Adipocyte (in vitro differentiated cells): ENCODE data around the gene TNNT1.

Experiments
- DNase-seq: peaks from one replicate; pipeline ENCODE4 v3.0.0-alpha.2; 2015; ENCODE audit warnings: low read depth
- H3K27me3 ChIP-seq: replicated peaks from 2 replicates; pipeline ENCODE4 v1.7.0; 2013; ENCODE audit warnings: mild to moderate bottlenecking, low read length, moderate library complexity; ENCODE audit not compliant: control insufficient read depth, insufficient read depth
- H3K36me3 ChIP-seq: 2 replicates; pipeline ENCODE4 v1.7.0; 2013; ENCODE audit warnings: low read length, mild to moderate bottlenecking, moderate library complexity; ENCODE audit not compliant: control insufficient read depth, insufficient read depth, severe bottlenecking
- H3K4me1 ChIP-seq: 2 replicates; pipeline ENCODE4 v1.7.0; 2013; ENCODE audit warnings: mild to moderate bottlenecking, low read length, moderate library complexity; ENCODE audit not compliant: control insufficient read depth, insufficient read depth
- H3K4me3 ChIP-seq: 2 replicates; pipeline ENCODE4 v1.7.0; 2013; ENCODE audit warnings: mild to moderate bottlenecking, low read length, moderate library complexity
- H3K9ac ChIP-seq: 2 replicates; pipeline ENCODE4 v1.7.0; 2013; ENCODE audit warnings: mild to moderate bottlenecking, low read length, moderate library complexity
- H3K9me3 ChIP-seq: 2 replicates; pipeline ENCODE4 v1.7.0; 2013; ENCODE audit warnings: mild to moderate bottlenecking, low read length, moderate library complexity; ENCODE audit not compliant: control insufficient read depth

The TNNT1 gene

DNA sequence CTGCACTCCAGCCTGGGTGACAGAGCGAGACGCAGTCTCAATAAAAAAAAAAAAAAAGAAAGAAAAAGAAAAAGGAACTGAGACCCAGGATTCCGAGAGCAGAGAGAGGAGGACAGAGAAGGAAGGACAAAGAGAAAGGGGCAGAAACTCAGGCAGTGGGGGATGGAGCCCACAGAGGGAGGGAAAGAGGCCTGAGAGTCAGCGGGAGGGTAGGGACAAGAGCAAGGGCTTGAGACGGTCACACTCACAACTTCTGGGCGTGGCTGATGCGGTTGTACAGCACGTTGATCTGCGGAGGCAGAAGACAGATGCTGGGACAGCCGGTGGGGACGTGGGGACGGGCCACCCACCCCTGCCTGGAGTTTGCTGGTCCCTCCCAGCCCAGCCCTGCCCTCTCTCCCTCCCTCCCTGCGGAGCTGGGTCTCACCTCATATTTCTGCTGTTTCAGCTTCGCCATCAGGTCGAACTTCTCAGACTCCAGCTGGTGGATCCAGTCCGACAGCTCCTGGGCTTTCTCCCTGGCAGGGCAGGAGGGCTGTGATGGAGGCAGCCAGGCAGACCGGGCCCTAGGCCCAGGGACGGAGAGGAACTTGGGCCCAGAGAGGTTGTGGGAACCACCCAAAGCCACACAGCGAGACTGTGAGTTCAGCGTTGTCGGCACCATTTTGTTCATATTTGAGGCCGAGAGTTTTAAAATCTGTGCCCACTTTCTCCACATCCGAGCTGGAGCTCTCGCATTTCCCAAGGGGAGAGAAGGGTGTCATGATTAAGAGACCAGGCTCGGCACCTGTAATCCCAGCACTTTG is 15.2 kb downstream of the TNNT1 start:
- no peak for DNase-seq

DNA sequence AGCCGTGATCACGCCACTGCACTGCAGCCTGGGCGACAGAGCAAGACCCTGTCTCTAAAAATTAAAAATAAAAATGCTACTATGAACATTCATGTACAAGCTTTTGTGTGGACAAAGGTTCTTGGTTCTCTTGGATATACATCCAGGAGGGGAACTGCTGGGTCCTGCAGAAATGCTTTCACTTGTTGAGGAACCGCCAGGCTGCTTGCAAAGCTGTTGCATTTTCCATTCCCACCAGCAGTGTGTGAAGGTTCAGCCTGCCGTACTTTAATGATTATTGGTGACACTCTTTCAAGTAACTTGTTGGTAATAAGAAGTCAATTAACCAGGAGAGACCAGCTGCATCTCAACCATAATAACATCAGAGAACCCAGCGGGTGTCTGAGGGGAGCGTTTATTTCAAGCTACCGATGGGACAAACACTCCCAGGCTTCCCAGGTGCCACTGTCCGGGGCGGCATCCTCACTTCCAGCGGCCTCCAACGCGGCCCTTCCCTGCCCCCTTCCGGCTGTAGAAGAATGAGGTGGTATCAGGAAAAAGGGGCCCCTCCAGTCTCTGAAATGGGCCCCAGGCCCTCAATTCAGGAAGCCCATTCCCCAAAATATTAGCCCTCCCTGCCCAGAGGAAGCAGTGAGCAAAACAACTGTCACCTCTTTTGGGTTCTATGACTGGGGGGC is 16.4 kb downstream of the TNNT1 start:
- Histone ChIP-seq H3K4me1 (no peaks in the 10 kb centered on the region), H3K9me3 (no peaks in the 10 kb centered on the region), H3K4me3 (no peak overlapping the region), H3K27me3 (peaks cover 30% of the 10 kb centered on the region), H3K36me3 (no peaks in the 10 kb centered on the region), H3K9ac (no peak overlapping the region)
- DNase-seq: no peak

More for the DNA sequence above, 15.2 kb downstream of the TNNT1 start:
- H3K9ac ChIP-seq: no peak overlapping the region
- H3K9me3 ChIP-seq: no peaks in the 10 kb centered on the region
- H3K4me3 ChIP-seq: no peak overlapping the region
- H3K27me3 ChIP-seq: peaks cover 39% of the 10 kb centered on the region
- H3K4me1 ChIP-seq: no peaks in the 10 kb centered on the region
- H3K36me3 ChIP-seq: no peaks in the 10 kb centered on the region

DNA sequence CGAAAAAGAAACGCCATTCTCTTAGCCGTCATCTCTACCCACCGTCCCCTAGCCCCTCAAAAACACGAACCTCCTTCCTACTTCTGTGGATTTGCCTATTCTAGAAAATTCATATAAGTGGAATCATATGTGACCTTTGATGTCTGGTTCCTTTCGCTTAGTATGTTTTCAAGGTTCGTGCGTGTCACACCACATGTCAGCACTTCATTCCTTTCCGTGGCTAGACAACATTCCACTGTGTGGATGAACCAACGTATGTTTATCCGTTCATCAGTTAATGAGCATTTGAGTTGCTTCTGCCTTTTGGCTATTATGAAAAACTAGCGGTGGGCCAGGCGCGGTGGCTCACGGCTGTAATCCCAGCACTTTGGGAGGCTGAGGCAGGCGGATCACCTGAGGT is 17.6 kb downstream of the TNNT1 start:
- no peak for DNase-seq
- Histone ChIP-seq H3K9ac (no peak overlapping the region), H3K27me3 (peaks cover 23% of the 10 kb centered on the region), H3K4me3 (no peak overlapping the region), H3K9me3 (no peaks in the 10 kb centered on the region), H3K36me3 (no peaks in the 10 kb centered on the region), H3K4me1 (no peaks in the 10 kb centered on the region)

DNA sequence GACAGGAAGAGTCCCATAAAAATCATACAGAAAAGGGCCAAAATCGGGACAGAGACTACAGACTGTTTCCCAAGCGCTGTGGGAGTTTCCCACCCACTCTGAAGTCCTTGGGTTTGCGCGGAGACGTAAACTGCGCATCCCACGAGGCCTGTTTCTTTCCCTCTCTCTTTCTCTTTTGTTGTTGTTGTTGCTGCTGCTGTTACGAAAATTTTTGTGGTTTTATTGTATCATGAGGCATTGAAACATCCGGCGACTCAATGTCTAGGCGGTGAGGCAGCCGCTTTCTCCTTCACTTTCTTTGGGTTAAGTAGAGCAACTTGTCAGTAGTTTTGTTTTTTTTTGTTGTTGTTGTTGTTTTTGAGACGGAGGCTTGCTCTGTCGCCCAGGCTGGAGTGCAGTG is 30.0 kb downstream of the TNNT1 start:
- peaks cover 8% of the 10 kb centered on the region for H3K27me3 ChIP-seq
- peak overlapping the region; percentile 90 for H3K9ac ChIP-seq
- DNase-seq: no peak
- H3K4me3 ChIP-seq: peak overlapping the region; percentile 87
- no peaks in the 10 kb centered on the region for H3K9me3 ChIP-seq
- H3K4me1 ChIP-seq: peaks cover 19% of the 10 kb centered on the region
- H3K36me3 ChIP-seq: no peaks in the 10 kb centered on the region

DNA sequence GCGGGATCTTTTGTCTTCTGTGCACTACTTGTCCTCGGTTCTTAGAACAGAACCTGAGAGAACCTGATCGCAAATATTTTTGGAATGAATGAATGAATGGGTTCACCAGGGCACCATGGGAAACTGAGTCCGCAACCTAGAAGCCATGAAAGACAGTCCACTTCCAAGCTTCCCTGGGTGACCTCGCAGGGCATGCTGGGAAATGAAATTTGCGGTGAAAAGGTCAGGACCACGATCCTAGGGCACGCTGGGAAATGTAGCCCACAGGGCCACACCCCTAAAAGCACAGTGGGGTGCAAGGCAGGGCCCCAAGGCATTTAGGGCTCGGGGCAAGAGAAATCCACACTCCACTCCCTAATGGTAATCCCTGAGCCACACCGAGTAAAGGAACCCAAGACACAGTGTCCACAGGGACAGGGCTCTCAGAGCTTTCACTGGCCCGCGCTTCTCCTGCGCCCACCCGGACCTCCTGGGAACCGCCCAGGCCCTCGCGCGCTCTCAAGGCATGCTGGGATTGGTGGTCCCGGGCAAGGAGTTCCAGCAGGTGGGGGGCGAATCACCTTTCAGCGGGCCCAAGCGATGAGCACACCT is 30.5 kb downstream of the TNNT1 start:
- no peak for DNase-seq

DNA sequence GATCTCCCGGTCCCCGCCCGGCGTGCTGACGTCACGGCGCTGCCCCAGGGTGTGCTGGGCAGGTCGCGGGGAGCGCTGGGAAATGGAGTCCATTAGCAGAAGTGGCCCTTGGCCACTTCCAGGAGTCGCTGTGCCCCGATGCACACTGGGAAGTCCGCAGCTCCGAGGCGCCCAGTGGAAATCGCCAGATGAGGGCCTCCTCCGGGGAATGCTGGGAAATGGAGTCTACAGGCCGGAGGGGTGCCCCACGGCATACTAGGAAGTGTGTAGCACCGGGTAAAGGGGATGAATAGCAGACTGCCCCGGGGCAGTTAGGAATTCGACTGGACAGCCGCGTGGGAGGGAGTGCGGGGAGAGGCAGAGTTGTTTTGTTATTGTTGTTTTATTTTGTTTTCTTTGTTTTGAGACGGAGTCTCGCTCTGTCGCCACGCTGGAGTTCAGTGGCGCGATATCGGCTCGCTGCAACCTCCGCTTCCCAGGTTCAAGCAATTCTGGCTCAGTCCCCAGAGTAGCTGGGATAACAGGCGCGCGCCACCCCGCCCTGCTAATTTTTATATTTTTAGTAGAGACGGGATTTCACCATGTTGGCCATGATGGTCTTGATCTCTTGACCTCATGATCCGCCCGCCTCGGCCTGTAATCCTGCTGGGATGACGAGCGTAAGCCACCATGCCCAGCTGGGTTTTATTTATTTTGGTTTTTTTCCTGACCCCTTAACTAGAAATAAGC is 31.2 kb downstream of the TNNT1 start:
- DNase-seq: peak; percentile 99
- Histone ChIP-seq H3K4me1 (peaks cover 27% of the 10 kb centered on the region), H3K9ac (peak overlapping the region; percentile 90), H3K4me3 (peak overlapping the region; percentile 87), H3K9me3 (no peaks in the 10 kb centered on the region), H3K36me3 (no peaks in the 10 kb centered on the region), H3K27me3 (peaks cover under 1% of the 10 kb centered on the region)

More for the DNA sequence above, 30.5 kb downstream of the TNNT1 start:
- Histone ChIP-seq H3K36me3 (no peaks in the 10 kb centered on the region), H3K4me3 (peak overlapping the region; percentile 87), H3K9me3 (no peaks in the 10 kb centered on the region), H3K27me3 (peaks cover 3% of the 10 kb centered on the region), H3K4me1 (peaks cover 22% of the 10 kb centered on the region), H3K9ac (peak overlapping the region; percentile 90)

DNA sequence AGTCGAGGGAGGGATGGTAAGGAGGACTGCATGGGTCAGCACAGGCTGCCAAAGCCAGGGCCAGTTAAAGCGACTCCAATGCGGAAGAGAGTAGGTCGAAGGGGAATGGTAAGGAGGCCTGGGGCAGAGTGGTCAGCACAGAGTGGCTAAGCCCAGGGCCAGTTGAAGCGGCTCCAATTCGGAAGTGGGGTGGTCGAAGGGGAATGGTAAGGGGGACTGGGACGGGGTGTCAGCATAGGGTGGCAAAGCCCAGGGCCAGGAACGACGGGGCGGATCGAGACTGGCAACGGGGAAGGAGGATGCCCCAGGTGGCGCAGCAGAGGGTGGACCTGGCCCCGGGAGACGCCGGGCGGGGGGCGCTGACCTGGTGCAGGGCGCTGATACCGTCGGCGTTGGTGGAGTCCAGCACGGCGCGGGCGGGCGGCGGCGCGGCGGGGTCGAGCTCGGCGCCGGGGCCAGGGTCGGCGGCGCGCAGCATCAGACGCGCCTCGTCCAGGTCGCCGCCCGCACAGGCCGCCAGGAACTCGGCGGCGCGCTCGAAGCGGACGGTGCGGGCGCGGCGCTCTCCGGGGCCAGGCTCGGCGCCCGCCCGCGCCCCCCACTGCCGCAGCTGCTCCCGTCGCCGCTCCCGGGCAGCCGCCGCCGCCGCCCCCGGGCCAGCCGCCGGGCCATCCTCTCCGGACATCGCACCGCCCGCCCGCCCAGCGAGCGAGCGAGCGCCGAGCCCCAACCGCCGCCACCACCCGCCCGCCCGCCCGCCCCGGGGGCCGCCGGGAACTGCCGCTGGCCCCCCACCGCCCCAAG is 31.9 kb downstream of the TNNT1 start, which contains the start of gene PPP1R12C:
PPP1R12C (minus strand) TSS at position 779 of the 804 bp plus-strand sequence; CDS start at position 685, 94 bp downstream.
- H3K4me3 ChIP-seq: peak within 1 kb of the TSS; percentile 93
- H3K27me3 ChIP-seq: no peaks in the 10 kb centered on the region
- H3K4me1 ChIP-seq: peaks cover 27% of the 10 kb centered on the region
- H3K9me3 ChIP-seq: no peaks in the 10 kb centered on the region
- DNase-seq: peak; percentile 62
- peak within 1 kb of the TSS; percentile 94 for H3K9ac ChIP-seq
- peaks cover 4% of the 10 kb centered on the region for H3K36me3 ChIP-seq

DNA sequence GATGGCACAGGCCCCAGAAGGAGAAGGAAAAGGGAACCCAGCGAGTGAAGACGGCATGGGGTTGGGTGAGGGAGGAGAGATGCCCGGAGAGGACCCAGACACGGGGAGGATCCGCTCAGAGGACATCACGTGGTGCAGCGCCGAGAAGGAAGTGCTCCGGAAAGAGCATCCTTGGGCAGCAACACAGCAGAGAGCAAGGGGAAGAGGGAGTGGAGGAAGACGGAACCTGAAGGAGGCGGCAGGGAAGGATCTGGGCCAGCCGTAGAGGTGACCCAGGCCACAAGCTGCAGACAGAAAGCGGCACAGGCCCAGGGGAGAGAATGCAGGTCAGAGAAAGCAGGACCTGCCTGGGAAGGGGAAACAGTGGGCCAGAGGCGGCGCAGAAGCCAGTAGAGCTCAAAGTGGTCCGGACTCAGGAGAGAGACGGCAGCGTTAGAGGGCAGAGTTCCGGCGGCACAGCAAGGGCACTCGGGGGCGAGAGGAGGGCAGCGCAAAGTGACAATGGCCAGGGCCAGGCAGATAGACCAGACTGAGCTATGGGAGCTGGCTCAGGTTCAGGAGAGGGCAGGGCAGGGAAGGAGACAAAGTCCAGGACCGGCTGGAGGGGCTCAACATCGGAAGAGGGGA is 32.7 kb downstream of the TNNT1 start:
- Histone ChIP-seq H3K9ac (peak overlapping the region; percentile 94), H3K36me3 (peaks cover 4% of the 10 kb centered on the region), H3K4me3 (peak overlapping the region; percentile 93), H3K27me3 (no peaks in the 10 kb centered on the region), H3K9me3 (no peaks in the 10 kb centered on the region), H3K4me1 (peaks cover 31% of the 10 kb centered on the region)
- peak; percentile 84 for DNase-seq

DNA sequence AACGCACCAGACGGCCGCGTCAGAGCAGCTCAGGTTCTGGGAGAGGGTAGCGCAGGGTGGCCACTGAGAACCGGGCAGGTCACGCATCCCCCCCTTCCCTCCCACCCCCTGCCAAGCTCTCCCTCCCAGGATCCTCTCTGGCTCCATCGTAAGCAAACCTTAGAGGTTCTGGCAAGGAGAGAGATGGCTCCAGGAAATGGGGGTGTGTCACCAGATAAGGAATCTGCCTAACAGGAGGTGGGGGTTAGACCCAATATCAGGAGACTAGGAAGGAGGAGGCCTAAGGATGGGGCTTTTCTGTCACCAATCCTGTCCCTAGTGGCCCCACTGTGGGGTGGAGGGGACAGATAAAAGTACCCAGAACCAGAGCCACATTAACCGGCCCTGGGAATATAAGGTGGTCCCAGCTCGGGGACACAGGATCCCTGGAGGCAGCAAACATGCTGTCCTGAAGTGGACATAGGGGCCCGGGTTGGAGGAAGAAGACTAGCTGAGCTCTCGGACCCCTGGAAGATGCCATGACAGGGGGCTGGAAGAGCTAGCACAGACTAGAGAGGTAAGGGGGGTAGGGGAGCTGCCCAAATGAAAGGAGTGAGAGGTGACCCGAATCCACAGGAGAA is 33.5 kb downstream of the TNNT1 start:
- H3K36me3 ChIP-seq: peaks cover 4% of the 10 kb centered on the region
- no peaks in the 10 kb centered on the region for H3K9me3 ChIP-seq
- H3K27me3 ChIP-seq: no peaks in the 10 kb centered on the region
- H3K9ac ChIP-seq: peak overlapping the region; percentile 94
- DNase-seq: peak; percentile 11
- H3K4me3 ChIP-seq: peak overlapping the region; percentile 93
- H3K4me1 ChIP-seq: peaks cover 34% of the 10 kb centered on the region
